H9 (cell line): ENCODE data around the gene SMURF1. TPM values are rescaled to one million over a fixed set of nuclear protein-coding genes. Genes with fewer than 3 reads are reported as not detected.
A peak's percentile ranks its signal among the peaks of the same experiment; 100 is the strongest.

Source experiments
- DNase-seq: peaks from one replicate; pipeline ENCODE4 v3.0.0-alpha.2; 2017
- H2AFZ ChIP-seq: one replicate; pipeline ENCODE4 v1.6.1; 2013; ENCODE audit warnings: mild to moderate bottlenecking, low read length, control low read depth, moderate library complexity
- H2AK5ac ChIP-seq: 2 replicates; pipeline ENCODE4 v1.6.1; 2013; ENCODE audit warnings: low read length, control low read depth, mixed read lengths; ENCODE audit not compliant: insufficient read length
- H2BK120ac ChIP-seq: one replicate; pipeline ENCODE4 v1.6.1; 2013; ENCODE audit warnings: low read depth, mild to moderate bottlenecking, low read length, control low read depth, inconsistent platforms; ENCODE audit not compliant: poor library complexity, severe bottlenecking
- H2BK12ac ChIP-seq: 2 replicates; pipeline ENCODE4 v1.6.1; 2013; ENCODE audit warnings: low read length, control low read depth, mixed read lengths, low read depth; ENCODE audit not compliant: insufficient read length
- H2BK15ac ChIP-seq: 2 replicates; pipeline ENCODE4 v1.6.1; 2013; ENCODE audit warnings: low read depth, low read length, control low read depth
- H2BK20ac ChIP-seq: one replicate; pipeline ENCODE4 v1.6.1; 2013; ENCODE audit warnings: low read depth, mild to moderate bottlenecking, low read length, control low read depth, inconsistent platforms; ENCODE audit not compliant: poor library complexity, severe bottlenecking
- H2BK5ac ChIP-seq: 2 replicates; pipeline ENCODE4 v1.6.1; 2013; ENCODE audit warnings: low read length, control low read depth, mixed read lengths; ENCODE audit not compliant: insufficient read length
- H3K14ac ChIP-seq: 2 replicates; pipeline ENCODE4 v1.6.1; 2013; ENCODE audit warnings: low read length, control low read depth; ENCODE audit not compliant: insufficient read depth
- H3K18ac ChIP-seq: 2 replicates; pipeline ENCODE4 v1.6.1; 2013; ENCODE audit warnings: low read depth, mild to moderate bottlenecking, mixed read lengths, low read length, control low read depth; ENCODE audit not compliant: insufficient read length
- H3K23ac ChIP-seq: 2 replicates; pipeline ENCODE4 v1.6.1; 2013; ENCODE audit warnings: low read length, control low read depth, mixed read lengths, low read depth; ENCODE audit not compliant: insufficient read length
- H3K23me2 ChIP-seq: 2 replicates; pipeline ENCODE4 v1.6.1; 2013; ENCODE audit warnings: low read depth, mild to moderate bottlenecking, mixed read lengths, low read length, control low read depth; ENCODE audit not compliant: insufficient read length, poor library complexity, severe bottlenecking
- H3K27ac ChIP-seq: 2 replicates; pipeline ENCODE4 v1.5.1; 2013; ENCODE audit warnings: low read length, control low read depth, mixed read lengths, low read depth; ENCODE audit not compliant: insufficient read length
- H3K27me3 ChIP-seq: 2 replicates; pipeline ENCODE4 v1.6.1; 2013; ENCODE audit warnings: low read length, control low read depth, inconsistent platforms; ENCODE audit not compliant: insufficient read depth
- H3K4ac ChIP-seq: 2 replicates; pipeline ENCODE4 v1.6.1; 2013; ENCODE audit warnings: low read depth, mild to moderate bottlenecking, control low read depth, inconsistent platforms, low read length, moderate library complexity
- H3K4me1 ChIP-seq: 2 replicates; pipeline ENCODE4 v1.6.1; 2013; ENCODE audit warnings: low read length, control low read depth, inconsistent platforms; ENCODE audit not compliant: insufficient read depth
- H3K4me2 ChIP-seq: 2 replicates; pipeline ENCODE4 v1.6.1; 2013; ENCODE audit warnings: low read length, control low read depth, mixed read lengths; ENCODE audit not compliant: insufficient read length, insufficient read depth
- H3K56ac ChIP-seq: 2 replicates; pipeline ENCODE4 v1.6.1; 2013; ENCODE audit warnings: low read depth, mild to moderate bottlenecking, mixed read lengths, low read length, control low read depth; ENCODE audit not compliant: insufficient read length
- H3K79me1 ChIP-seq: 2 replicates; pipeline ENCODE4 v1.6.1; 2013; ENCODE audit warnings: low read depth, mild to moderate bottlenecking, moderate library complexity, low read length, control low read depth, inconsistent platforms; ENCODE audit not compliant: insufficient read depth, poor library complexity, severe bottlenecking
- H3K79me2 ChIP-seq: 2 replicates; pipeline ENCODE4 v1.6.1; 2013; ENCODE audit warnings: low read length, control low read depth, inconsistent platforms; ENCODE audit not compliant: insufficient read depth
- H3K9ac ChIP-seq: 2 replicates; pipeline ENCODE4 v1.6.1; 2013; ENCODE audit warnings: low read length, control low read depth, mixed read lengths; ENCODE audit not compliant: insufficient read length; ENCODE audit errors: extremely low read depth
- H3K9me3 ChIP-seq: one replicate; pipeline ENCODE4 v1.6.1; 2013; ENCODE audit warnings: low read depth, low read length, inconsistent platforms; ENCODE audit not compliant: control insufficient read depth
- H3T11ph ChIP-seq: one replicate; pipeline ENCODE4 v1.6.1; 2013; ENCODE audit warnings: mild to moderate bottlenecking, low read length, control low read depth, inconsistent platforms
- H4K20me1 ChIP-seq: one replicate; pipeline ENCODE4 v1.6.1; 2013; ENCODE audit not compliant: control insufficient read depth, insufficient read length, insufficient read depth
- H4K5ac ChIP-seq: 2 replicates; pipeline ENCODE4 v1.6.1; 2013; ENCODE audit warnings: low read depth, mild to moderate bottlenecking, mixed read lengths, low read length, control low read depth; ENCODE audit not compliant: insufficient read length
- H4K8ac ChIP-seq: replicated peaks from 2 replicates; pipeline ENCODE4 v1.6.1; 2013; ENCODE audit warnings: low read length, control low read depth, mixed read lengths, low read depth; ENCODE audit not compliant: insufficient read length
- H4K91ac ChIP-seq: 2 replicates; pipeline ENCODE4 v1.6.1; 2013; ENCODE audit warnings: low read depth, mild to moderate bottlenecking, moderate library complexity, mixed read lengths, low read length, control low read depth; ENCODE audit not compliant: insufficient read length
- H3K27ac Mint-ChIP-seq, 3 experiments: 2 replicates in 2 of 3; 3 replicates in 1 of 3; pipeline ENCODE4 v1.8.0; 2020 to 2021; ENCODE audit warnings: mixed read lengths in 3 of 3, mild to moderate bottlenecking in 1 of 3, moderate library complexity in 1 of 3
- H3K27me3 Mint-ChIP-seq: 2 replicates; pipeline ENCODE4 v1.8.0; 2021; ENCODE audit warnings: low read depth, mild to moderate bottlenecking, moderate library complexity, mixed read lengths
- H3K36me3 Mint-ChIP-seq, 3 experiments: 2 replicates in 2 of 3; 3 replicates in 1 of 3; pipeline ENCODE4 v1.8.0; 2020 to 2021; ENCODE audit warnings: low read depth in 3 of 3, mixed read lengths in 3 of 3; ENCODE audit not compliant: insufficient read depth in 1 of 3
- H3K4me1 Mint-ChIP-seq, 2 experiments: 2 replicates each; pipeline ENCODE4 v1.8.0; 2020; ENCODE audit warnings: mixed read lengths in 2 of 2
- H3K4me3 Mint-ChIP-seq, 2 experiments: 2 replicates in 1 of 2; 3 replicates in 1 of 2; pipeline ENCODE4 v1.8.0; 2020 to 2021; ENCODE audit warnings: mild to moderate bottlenecking in 2 of 2, mixed read lengths in 2 of 2, moderate library complexity in 1 of 2
- H3K9me3 Mint-ChIP-seq, 2 experiments: 2 replicates in 1 of 2; 3 replicates in 1 of 2; pipeline ENCODE4 v1.8.0; 2020; ENCODE audit warnings: mild to moderate bottlenecking in 2 of 2, mixed read lengths in 2 of 2, moderate library complexity in 1 of 2
- CTCF ChIP-seq: fragments of 200-600 bp; sonication (generic); conservative IDR thresholded peaks from 3 replicates; pipeline ENCODE4 v1.8.0; 2021; ENCODE audit warnings: antibody characterized with exemption, mild to moderate bottlenecking
- WGBS: extraction: QIAGEN DNeasy Blood & Tissue Kit; methylation state at CpG from one replicate; pipeline ENCODE4 v1.1.7; 2013; ENCODE audit warnings: missing lambda C conversion rate, low lambda C conversion rate, mixed read lengths; ENCODE audit not compliant: insufficient read length; ENCODE audit errors: extremely low coverage; 5-methylcytosine and 5-hydroxymethylcytosine counted together
- total RNA-seq: library from RNA; stranded (reverse); gene quantifications from 2 replicates; pipeline ENCODE4 v1.2.1, GENCODE V29; 2021

Gene SMURF1
- total RNA-seq, 1 experiment from 2014 or later = 29.4 TPM

GRCh38 chr7:99189222-99189621 is 45.3 kb upstream of the SMURF1 start:
- Histone ChIP-seq H3K9ac (no peak overlapping the region), H2AFZ (no peak overlapping the region), H3K4me2 (no peak overlapping the region), H3K18ac (no peak overlapping the region), H2BK15ac (no peak overlapping the region), H2BK120ac (no peak overlapping the region), H4K8ac (no peak overlapping the region), H3K23me2 (no peaks in the 10 kb centered on the region), H2BK20ac (no peak overlapping the region), H3K9me3 (no peaks in the 10 kb centered on the region), H3K4me1 (no peaks in the 10 kb centered on the region), H3K23ac (no peak overlapping the region), H2BK12ac (no peak overlapping the region), H3K79me1 (no peaks in the 10 kb centered on the region), H3K56ac (no peak overlapping the region), H2BK5ac (no peak overlapping the region), H4K20me1 (no peaks in the 10 kb centered on the region), H3K79me2 (no peaks in the 10 kb centered on the region), H3K27me3 (no peaks in the 10 kb centered on the region), H4K91ac (no peak overlapping the region), H3T11ph (no peak overlapping the region), H3K14ac (no peak overlapping the region), H3K27ac (no peak overlapping the region), H3K4ac (no peak overlapping the region), H4K5ac (no peak overlapping the region), H2AK5ac (no peak overlapping the region)
- H3K27me3 Mint-ChIP-seq = no peaks in the 10 kb centered on the region; the same call in 1 of the 2 replicates
- H3K4me3 Mint-ChIP-seq = no peak overlapping the region
- WGBS = no CpG with 5 or more reads among the region's 1 CpG
- peak overlapping the region in 1 of 3 experiments; percentile 5; a peak in 1 of 7 replicates for H3K27ac Mint-ChIP-seq
- no peak for TF ChIP-seq CTCF
- no peaks in the 10 kb centered on the region for H3K9me3 Mint-ChIP-seq
- H3K4me1 Mint-ChIP-seq = peaks cover 0 to 2% of the 10 kb centered on the region in 2 experiments; a peak in 2 of 4 replicates
- no peak for DNase-seq
- no peaks in the 10 kb centered on the region for H3K36me3 Mint-ChIP-seq
